Measurements from ENCODE around the gene SLC17A1.

The SLC17A1 gene, protein sequence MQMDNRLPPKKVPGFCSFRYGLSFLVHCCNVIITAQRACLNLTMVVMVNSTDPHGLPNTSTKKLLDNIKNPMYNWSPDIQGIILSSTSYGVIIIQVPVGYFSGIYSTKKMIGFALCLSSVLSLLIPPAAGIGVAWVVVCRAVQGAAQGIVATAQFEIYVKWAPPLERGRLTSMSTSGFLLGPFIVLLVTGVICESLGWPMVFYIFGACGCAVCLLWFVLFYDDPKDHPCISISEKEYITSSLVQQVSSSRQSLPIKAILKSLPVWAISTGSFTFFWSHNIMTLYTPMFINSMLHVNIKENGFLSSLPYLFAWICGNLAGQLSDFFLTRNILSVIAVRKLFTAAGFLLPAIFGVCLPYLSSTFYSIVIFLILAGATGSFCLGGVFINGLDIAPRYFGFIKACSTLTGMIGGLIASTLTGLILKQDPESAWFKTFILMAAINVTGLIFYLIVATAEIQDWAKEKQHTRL

DNA sequence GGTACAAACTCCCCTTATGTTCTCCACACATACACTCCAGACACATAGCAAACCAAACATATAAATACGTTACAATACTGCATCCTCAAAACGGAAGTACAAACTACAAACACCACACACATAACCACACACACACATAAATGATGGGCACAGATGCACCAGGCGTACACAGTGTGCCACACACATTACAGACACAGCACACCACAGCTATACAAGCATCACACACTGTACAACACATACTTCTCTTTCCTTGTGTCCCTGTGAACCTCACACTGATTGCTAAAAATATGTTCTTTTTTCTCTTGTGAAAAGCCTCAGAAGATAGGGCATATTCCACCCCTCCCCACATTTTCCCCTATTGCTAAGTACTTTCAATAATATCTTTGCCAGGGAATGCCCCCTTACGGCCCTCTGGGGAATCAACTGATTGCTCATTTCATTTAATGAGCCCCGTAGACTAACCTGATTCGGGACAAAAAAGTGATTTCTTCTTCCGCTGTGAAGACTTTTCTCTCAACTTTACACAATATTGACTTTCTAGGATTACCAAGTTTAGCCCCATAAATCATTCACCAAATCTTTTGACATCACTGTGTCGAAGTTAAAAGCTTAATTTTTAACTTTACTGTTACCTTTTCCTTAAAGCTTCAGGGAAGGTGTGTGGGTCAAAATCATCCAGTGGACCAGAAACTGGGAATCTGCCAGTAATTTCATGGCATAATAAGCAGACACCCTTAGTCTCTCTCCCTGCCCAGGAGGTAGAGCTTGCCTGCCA, at the start of gene SLC17A1:
SLC17A1 (minus strand) TSS at position 521 of the 775 bp plus-strand sequence. CDS start 1,495 bp downstream, outside the sequence.
- no peak for FAIRE-seq

DNA sequence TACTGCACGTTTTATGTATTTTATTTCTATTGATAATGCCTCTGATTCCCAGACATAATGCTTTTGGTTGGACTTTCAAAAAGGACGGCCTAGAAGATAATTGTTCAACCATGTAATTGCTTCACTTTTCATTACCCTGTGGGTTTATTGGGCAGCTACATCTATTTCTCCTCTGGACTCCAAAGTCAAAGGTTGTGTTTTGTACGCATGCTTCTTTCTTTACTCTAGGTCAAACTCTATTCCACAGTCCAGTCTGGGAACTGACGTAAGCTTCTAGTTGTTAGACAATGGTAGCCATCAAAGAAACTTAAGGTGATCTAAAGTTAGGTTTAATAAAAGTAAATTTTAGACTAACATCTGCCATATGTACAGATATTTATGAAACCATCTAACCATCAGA, 48.7 kb upstream of the SLC17A1 start:
- no peak for FAIRE-seq

DNA sequence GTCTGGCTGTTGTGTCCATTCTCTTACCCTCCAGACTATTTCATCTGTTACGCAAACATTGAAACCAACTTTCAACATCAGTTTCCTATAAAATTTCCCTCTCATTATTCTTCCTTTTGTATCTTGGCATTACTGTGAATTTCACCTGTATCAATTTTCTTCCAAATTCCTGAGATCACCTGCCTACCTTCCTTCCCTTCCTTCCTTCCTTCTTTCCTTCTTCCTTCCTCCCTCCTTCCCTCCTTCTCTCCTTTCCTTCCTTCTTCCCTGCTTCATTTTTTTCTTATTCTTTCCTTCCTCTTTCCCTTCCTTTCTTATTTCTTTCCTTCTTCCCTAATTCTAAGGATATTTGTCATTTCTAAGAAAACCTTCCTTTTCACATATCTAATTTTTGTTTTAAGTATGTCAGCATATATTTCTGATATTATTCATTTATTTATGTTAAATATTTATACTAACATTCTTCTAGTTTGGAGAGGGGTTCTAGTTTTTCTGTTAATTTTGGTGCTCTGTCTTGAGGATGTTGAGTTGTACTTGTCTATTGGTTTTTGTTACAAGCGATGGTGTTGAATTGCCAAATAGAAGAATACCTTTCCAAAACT, 47.0 kb upstream of the SLC17A1 start:
- no peak for FAIRE-seq

DNA sequence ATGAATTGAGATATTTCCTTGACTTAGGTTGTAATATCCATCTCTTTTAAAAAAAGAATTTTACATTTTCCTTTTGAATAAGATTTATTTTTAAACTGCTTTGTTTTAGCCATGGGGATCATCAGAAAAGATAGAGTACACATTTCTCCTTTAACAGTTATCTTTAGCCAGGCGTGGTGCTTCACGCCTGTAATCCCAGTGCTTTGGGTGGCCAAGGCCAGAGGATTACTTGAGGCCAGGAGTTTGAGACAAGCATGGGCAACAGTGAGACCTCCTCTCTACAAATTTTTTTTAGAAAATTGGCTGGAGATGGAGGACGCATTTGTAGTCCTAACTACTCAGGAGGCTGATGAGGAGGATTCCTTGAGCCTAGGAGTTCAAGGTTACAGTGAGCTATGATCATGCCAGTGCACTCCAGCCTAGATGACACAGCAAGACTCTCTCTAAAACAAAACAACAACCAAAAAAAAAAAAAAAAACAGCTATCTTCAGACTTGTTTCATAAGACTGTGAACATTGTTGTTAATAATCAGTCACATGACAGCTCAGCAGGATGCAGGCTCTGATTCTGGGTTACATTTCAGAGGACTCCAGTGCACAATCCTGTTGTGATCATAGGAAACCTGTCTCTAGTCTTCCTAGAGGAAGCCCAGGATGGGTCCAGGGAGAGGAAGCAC, 44.2 kb upstream of the SLC17A1 start:
- FAIRE-seq: no peak

DNA sequence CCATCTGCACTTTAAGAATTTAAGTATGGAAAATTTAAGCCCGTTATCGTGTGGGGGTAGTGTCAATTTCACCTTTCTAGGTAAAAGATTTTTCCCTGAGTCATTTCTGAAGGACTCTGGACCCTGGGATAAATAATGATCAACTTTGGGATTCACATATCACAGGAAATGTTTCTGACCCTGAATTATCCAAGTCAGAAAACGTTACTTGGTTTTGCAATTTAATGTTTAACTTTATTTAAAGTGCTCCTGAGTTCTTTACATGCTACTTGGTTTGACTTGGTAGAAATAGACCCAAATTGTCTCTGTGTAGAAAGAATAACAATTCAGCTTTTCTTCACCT, 43.7 kb upstream of the SLC17A1 start:
- FAIRE-seq: no peak

DNA sequence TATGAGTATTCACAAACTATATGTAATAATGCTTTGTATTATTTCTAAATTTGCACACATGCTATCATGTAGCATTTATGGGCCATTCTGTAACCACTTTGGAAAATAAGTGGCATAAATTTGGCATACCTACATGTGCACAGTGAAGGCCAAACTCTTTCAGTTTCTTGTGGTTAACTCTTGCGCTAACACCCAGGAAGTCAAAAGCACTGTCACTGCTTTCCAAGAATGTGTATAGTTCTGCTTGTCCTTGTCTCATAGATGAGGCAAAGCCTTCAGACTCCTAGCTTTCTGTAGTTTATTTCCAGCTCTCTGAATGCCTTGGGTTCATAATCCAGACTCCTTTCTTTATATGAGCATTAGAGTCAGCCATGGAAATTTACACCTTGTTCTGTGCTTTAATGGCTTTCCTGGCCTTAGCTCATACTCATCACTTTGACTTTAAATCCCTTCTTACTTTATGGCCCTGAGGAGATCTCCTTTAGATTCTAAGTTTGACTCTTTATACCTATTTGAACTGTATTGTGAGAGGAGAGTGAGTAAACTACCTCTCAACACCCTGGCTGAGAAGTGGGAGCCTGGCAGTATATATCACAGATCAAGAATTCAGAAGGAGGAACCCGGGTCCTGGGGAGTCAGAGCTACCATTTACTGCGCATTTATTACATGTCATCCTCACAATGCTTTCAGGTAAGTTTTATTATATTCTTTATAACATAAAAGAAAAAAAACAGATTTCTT, 43.1 kb upstream of the SLC17A1 start:
- FAIRE-seq: no peak

DNA sequence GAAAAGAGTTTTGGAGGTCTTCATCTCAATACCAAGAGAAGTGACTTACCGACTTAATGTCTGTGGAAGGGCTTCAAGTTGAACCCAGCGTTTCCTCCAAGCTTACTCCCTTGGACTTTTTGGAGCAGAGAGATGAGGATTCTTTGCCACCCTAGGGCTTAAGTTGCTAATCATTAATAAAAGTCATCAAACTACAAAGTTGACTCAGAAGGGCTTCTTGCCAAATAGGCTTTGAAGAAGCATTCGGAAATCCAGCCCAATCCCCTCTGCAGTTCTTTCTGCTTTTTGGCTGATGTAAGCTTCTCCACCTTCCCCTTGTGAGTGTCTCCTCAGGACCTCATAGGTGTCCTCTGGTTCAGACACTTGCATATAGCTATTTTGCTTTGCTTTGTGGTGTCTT, 42.3 kb upstream of the SLC17A1 start, which contains the start of gene SLC17A3:
SLC17A3 (minus strand) TSS at position 126 of the 400 bp plus-strand sequence. CDS start 5,856 bp downstream, outside the sequence.
- FAIRE-seq: no peak

DNA sequence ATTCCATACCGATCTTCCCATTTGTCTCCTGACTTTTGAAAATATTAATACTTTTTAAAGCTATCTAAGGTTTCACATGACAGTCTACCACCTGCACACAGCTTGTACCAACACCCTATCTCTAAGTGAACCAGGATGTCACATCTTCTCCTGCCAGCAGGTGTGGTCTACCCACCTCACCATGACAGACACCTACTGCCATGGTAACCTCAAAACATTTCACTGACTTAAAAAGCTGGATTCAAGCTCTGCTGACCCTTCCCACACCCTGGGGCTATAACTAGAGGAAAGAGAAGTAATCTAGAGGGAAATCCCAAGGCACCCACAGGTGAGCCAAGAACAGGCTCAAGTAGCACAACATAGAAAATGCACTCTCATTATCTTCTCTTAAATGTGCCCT, 41.0 kb upstream of the SLC17A1 start:
- FAIRE-seq: no peak

DNA sequence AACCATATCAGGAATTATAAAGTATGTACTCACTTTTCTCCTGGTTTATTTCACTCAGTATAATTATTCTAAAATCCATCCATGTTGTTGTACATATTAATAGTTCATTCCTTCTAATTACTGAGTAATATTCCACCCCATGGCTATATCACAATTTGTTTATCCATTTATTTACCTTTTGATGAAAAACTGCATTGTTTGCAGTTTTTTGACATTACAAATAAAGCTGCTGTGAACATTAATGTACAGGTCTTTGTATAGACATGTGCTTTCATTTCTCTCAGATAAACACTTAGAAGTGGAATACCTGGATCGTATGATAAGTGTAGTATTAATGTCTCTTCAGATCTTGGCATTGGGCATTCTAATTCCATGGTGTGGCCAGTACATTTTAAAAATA, 38.0 kb upstream of the SLC17A1 start:
- no peak for FAIRE-seq

DNA sequence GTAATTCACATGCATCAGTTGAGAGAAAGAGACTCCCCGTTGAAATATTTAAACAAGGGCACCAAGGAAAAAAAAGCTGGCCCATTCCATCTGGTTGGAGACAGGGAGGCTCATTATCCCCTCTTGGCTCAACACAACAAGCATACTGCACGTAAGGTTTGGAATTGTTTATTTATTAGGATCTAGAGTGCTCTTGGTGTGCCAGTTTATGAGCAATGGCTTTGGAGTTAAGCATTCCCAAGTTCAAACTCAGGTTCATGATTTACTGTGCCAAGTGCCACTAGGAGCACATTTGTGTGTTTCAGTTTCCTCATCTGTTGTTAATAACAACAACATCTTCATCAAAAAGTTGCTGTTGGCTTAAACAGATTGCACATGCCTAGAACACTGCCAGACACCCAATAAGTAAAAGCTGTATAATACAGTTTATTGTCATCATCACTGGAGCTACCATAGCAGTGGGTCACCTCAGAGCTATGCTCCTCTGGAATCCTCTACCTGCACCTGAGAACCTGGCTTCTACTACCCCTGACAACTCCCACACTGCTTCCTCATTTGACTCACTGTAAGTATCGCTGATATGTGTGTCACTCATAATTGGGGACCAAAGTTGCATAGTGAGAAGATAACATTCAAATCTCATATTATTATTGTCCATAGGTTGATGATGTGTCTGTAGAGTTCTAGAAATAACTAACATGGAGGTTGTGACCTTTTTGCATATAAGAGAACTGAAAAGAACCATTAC, 36.8 kb upstream of the SLC17A1 start:
- FAIRE-seq: no peak

DNA sequence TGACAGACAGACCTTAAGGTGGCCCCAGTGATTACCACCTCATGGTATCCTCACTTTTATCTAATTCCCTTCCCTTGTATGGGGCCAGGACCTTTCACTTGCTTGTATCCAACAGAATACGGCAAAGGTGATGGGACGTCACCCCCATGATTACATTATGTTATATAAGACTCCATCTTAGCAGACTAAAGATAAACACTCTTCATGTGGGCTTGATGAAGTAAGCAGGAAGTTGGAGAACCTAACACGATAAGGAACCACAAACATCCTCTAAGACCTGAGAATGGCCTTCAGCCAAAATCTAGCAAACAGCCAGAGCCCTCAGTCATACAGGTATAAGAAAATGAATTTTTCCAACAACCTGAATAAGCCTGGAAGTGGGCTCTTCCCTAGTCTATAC, 34.2 kb upstream of the SLC17A1 start:
- FAIRE-seq: no peak

DNA sequence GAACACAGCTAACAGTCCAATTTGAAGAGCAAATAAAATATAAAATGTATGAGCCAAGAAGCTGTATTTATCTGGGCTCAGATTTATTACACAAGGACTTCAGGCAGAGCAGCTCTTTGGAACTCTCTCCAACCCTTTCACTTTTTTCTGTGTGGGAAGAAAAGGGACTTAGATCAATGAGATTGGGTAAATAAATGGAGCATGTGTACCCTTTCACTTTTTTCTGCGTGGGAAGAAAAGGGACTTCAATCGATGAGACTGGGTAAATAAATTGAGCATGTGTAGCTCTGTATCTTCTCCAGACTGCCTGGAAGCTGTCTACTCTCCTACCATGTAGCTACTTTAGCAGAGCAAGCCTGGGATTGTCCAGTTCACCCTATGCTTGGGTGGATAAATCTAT, 31.5 kb upstream of the SLC17A1 start:
- no peak for FAIRE-seq

DNA sequence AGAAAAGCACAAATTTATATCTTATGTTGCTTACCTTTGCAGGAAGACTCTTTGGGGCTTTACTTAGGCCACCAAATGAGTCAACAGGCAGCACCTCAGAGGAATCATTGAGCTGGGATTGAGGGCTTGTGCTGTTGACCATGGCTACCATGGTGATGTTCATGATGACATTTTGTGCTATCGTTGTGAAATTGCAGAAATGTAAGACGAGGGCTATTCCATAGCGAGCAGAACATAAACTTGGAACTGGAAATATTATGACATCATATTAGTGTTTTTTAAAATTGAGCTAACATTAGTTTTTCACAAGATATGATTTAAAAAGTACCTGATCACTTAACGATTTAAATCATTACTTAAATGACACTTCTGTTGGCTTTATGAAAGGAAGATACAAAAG, 30.3 kb upstream of the SLC17A1 start:
- no peak for FAIRE-seq

DNA sequence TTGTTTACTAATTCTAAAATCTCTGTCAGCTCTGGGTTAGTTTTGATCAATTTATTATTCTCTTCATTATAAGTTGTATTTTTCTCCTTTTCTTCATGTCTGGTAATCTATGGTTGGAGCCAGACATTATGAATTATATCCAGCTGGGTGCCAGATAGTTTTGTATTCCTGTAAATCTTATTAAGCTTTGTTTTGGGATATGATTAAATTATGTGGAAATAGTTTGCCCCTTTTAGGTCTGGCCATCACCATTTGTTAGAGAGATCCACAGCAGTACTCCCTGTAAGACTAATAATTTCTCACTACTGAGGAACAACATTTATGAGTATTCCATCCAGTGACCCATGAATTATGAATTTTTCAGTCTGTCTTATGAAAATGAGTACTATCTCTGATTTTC, 20.9 kb upstream of the SLC17A1 start:
- no peak for FAIRE-seq

DNA sequence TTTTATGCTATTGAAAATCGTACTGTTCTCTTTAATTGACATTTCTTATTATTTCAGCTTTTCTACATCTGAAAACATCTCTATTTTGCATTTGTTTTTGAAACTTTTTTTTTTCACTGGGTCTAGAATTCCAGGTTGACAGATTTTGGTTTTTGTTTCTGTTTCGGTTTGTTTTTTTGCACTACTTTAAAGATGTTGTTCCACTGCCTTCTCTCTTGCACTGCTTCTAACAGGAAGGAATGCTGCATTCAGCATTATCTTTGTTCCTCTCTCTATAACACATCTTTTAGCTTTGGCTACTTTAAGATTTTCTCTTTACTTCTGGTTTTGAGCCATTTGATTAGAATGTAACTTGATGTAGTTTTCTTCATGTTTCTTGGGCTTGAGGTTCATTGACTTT, 20.1 kb upstream of the SLC17A1 start:
- no peak for FAIRE-seq

DNA sequence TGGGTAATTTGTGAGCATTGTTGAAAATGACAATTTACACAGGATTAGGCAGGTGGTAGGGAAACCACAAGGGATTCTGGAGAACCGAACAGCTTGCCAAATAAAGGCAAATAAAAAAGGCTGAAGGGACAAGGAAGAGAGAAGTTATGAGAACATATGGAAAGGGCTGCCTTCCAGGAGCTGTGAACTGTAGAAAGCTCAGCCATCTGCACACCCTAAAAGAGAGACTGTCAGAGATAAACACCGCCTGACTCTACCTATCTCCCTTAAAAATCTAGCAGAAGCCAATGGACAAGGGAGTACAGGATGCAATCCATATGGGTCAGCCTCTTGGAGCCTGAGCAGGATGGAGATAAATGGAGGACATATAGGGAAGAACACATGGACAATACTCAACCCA, 12.7 kb upstream of the SLC17A1 start:
- FAIRE-seq: no peak

DNA sequence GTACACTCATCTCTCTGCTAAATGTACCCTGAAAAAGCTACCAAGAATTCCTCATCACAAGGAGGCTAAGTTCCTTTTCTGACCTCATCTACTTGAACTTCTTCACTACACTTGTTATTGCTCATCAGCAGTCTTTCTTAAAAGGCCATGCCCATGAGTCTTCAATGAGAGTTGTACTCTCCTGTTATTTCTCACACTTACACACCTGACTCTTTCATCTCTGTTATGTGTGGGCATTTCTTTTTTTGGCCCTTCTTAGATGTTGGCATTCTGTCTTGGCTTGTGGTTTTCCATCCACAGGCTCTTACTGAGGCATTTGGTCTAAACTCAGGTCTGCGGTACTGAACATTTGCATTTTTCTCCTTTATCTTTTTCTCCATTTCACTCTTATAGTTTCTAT, 10.7 kb upstream of the SLC17A1 start:
- FAIRE-seq: no peak

DNA sequence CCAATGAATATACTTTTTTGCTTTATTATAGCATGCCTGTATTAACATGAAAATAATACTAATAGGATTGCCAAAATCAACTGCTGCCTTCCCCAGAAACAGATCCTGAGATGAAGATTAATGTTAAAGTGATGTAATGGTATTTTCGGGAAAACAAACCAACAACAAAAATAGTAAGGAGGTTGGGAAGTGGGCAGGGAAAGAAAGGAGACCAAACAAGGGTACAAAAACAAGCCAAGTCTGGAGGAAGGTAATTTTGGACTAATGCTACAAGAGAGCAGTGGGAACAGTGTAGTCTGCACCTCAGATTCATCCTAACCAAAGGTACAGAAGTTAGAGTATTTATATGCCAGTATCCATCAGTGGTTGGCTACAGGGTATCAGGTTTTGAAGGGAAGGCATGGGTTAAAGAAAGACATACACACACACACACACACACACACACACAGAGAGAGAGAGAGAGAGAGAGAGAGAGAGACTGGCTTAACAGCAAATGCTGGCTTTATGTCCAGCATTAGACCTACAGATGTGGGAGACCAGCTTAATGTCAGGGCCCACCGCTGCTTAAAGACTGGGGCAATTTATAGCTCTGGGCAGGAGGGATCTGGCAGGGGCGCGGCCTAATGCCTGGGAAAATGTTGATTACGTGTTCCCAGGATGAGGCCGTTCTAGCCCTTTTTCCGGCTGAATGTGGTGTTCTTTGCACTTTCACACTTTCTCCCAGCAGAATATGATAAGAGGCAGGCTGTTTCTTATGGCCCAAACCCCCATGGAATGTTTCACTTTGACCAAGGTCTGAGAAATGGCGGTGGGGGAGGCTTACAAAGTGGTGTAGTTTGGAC, 3.8 kb upstream of the SLC17A1 start:
- no peak for FAIRE-seq

DNA sequence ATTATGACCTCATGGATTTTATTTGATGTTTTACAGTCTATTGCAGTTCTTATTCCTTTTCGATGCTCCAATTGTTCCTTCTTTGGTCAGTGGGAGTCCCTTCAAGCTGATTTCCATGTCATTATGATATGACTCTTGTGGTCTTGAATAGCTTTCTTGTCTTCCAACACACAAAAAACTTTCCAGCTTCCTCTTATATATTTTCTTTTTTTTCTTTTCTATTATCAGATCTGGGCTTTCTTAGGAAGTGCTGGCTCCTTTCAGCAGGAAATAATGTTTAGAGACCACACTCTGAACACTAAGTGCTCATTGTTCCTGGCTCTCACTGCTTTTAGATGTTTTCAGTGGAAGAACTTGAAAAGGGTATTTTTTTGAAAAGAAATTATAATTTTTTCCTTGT, 3.1 kb upstream of the SLC17A1 start:
- FAIRE-seq: no peak

DNA sequence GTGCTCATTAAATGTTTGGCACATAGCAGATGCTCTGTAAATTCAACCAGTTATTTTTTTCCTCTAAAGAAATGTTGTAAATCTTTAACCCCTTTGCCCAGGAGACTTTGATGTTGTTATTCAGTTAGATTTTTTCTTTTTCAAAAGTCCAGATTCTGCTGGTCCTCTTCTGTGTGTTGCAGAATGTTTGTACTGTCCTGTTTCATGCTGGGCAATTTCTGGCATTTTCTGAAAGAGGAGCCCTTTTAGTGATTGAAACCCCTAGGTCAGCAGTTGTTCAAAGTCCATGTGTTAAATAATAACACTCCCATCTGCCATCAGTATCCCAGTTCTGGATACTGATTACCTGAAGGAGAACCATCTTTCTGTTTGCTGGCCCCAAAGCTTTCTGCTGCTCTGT, 1.3 kb upstream of the SLC17A1 start:
- no peak for FAIRE-seq

DNA sequence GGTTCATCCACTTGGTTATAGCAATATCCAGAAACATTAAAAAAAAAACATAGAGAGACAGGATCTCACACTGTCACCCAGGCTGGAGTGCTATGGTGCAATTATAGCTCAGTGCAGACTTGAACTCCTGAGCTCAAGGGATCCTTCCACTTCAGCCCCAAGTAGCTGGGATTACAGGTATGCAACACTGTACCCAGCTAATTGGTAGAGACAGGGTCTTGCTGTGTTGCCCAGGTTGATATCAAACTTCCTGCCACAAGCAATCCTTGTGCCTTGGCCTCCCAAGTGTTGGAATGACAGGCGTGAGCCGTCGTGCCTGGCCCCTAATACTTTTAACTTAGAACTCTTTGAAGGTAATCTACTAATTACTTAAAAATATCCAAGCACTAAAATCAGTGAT, 818 bp upstream of the SLC17A1 start:
- no peak for FAIRE-seq

Measured in G401.6 (cell line).